IMR-90 (cell line): ENCODE data around the gene IL1RAPL1. TPM values are rescaled to one million over a fixed set of nuclear protein-coding genes. Genes with fewer than 3 reads are reported as not detected.

Experiments
- ATAC-seq: fragments of 200-7000 bp; cut with Tn5 transposase; 2 replicates; pipeline ENCODE4 v1.9.1; 2020; ENCODE audit warnings: low read depth, mild to moderate bottlenecking, moderate library complexity
- BruUV-seq: library from RNA; stranded (reverse); fragments of 400-500 nt; replicated peaks from 2 replicates; lab custom pipeline; 2021; lab: Mats Ljungman, UMichigan
- CTCF ChIA-PET: fragments of 300-600 bp; formaldehyde crosslinking; extraction: SDS; loops from one replicate; lab custom pipeline; 2021; ENCODE audit warnings: antibody characterized with exemption; lab: Yijun Ruan, JAX
- POLR2A ChIA-PET: fragments of 300-600 bp; sonication (Branson Sonifier 250); formaldehyde crosslinking; loops from one replicate; lab custom pipeline; 2022; ENCODE audit warnings: antibody characterized with exemption; ENCODE audit not compliant: unreplicated experiment; lab: Charles Lee
- DNase-seq: peaks from one replicate; pipeline ENCODE4 v3.0.0; 2013
- H2AFZ ChIP-seq: replicated peaks from 2 replicates; pipeline ENCODE3; 2013; ENCODE audit warnings: low read length, mild to moderate bottlenecking; ENCODE audit not compliant: poor library complexity
- H2AK5ac ChIP-seq: 2 replicates; pipeline ENCODE4 v1.6.1; 2013; ENCODE audit warnings: low read depth, low read length, inconsistent platforms
- H2AK9ac ChIP-seq: replicated peaks from 2 replicates; pipeline ENCODE3; 2013; ENCODE audit warnings: mild to moderate bottlenecking, low read depth, low read length, moderate library complexity; ENCODE audit not compliant: poor library complexity
- H2BK120ac ChIP-seq: 2 replicates; pipeline ENCODE4 v1.6.1; 2013; ENCODE audit warnings: low read depth, low read length, inconsistent platforms
- H2BK15ac ChIP-seq: 3 replicates; pipeline ENCODE4 v1.6.1; 2013; ENCODE audit warnings: low read depth, low read length, inconsistent platforms
- H2BK20ac ChIP-seq: 2 replicates; pipeline ENCODE4 v1.6.1; 2013; ENCODE audit warnings: low read depth, mild to moderate bottlenecking, inconsistent platforms, low read length, moderate library complexity
- H2BK5ac ChIP-seq: 2 replicates; pipeline ENCODE4 v1.6.1; 2013; ENCODE audit warnings: mild to moderate bottlenecking, low read depth, low read length, inconsistent platforms; ENCODE audit not compliant: poor library complexity, severe bottlenecking
- H3K14ac ChIP-seq: replicated peaks from 2 replicates; pipeline ENCODE4 v1.6.1; 2013; ENCODE audit warnings: low read depth, low read length, inconsistent platforms
- H3K18ac ChIP-seq: 2 replicates; pipeline ENCODE4 v1.6.1; 2013; ENCODE audit warnings: low read depth, low read length, control low read depth
- H3K23ac ChIP-seq: 2 replicates; pipeline ENCODE4 v1.6.1; 2013; ENCODE audit warnings: low read depth, low read length, inconsistent platforms
- H3K27ac ChIP-seq: 2 replicates; pipeline ENCODE4 v1.5.1; 2013; ENCODE audit warnings: mild to moderate bottlenecking, control low read depth, low read length; ENCODE audit not compliant: insufficient read depth
- H3K27me3 ChIP-seq: 2 replicates; pipeline ENCODE4 v1.6.1; 2013; ENCODE audit warnings: low read length; ENCODE audit not compliant: control insufficient read depth, insufficient read depth
- H3K36me3 ChIP-seq: 2 replicates; pipeline ENCODE4 v1.6.1; 2013; ENCODE audit warnings: low read length, mixed read lengths; ENCODE audit not compliant: control insufficient read depth, insufficient read depth
- H3K4ac ChIP-seq: 2 replicates; pipeline ENCODE4 v1.6.1; 2013; ENCODE audit warnings: low read depth, low read length, inconsistent platforms
- H3K4me1 ChIP-seq: 2 replicates; pipeline ENCODE4 v1.6.1; 2013; ENCODE audit warnings: low read length, mixed read lengths; ENCODE audit not compliant: control insufficient read depth, insufficient read depth
- H3K4me2 ChIP-seq: 2 replicates; pipeline ENCODE4 v1.6.1; 2013; ENCODE audit warnings: low read depth, mild to moderate bottlenecking, control low read depth, low read length, moderate library complexity
- H3K4me3 ChIP-seq: 2 replicates; pipeline ENCODE4 v1.5.1; 2013; ENCODE audit warnings: low read depth, mild to moderate bottlenecking, control low read depth, low read length, moderate library complexity; ENCODE audit not compliant: insufficient read depth
- H3K56ac ChIP-seq: 2 replicates; pipeline ENCODE4 v1.6.1; 2013; ENCODE audit warnings: low read length, inconsistent platforms; ENCODE audit not compliant: insufficient read depth; ENCODE audit errors: extremely low read depth
- H3K79me1 ChIP-seq, 2 experiments: 2 replicates each; pipeline ENCODE4 v1.6.1; 2013; ENCODE audit warnings: low read length in 2 of 2, inconsistent platforms in 1 of 2, low read depth in 1 of 2
- H3K9ac ChIP-seq: 2 replicates; pipeline ENCODE4 v1.6.1; 2013; ENCODE audit warnings: low read depth, low read length, control low read depth
- H3K9me1 ChIP-seq: 2 replicates; pipeline ENCODE4 v1.6.1; 2013; ENCODE audit warnings: low read length, inconsistent platforms; ENCODE audit not compliant: insufficient read depth
- H3K9me3 ChIP-seq: 2 replicates; pipeline ENCODE4 v1.6.1; 2013; ENCODE audit warnings: low read length; ENCODE audit not compliant: control insufficient read depth, insufficient read depth
- H4K20me1 ChIP-seq: 2 replicates; pipeline ENCODE4 v1.6.1; 2013; ENCODE audit warnings: low read length, inconsistent platforms; ENCODE audit not compliant: insufficient read depth
- H4K5ac ChIP-seq: 2 replicates; pipeline ENCODE4 v1.6.1; 2013; ENCODE audit warnings: mild to moderate bottlenecking, low read depth, low read length, control low read depth
- H4K8ac ChIP-seq, 2 experiments: 2 replicates each; pipeline ENCODE4 v1.6.1; 2013; ENCODE audit warnings: low read depth in 2 of 2, low read length in 2 of 2, control low read depth in 1 of 2, inconsistent platforms in 1 of 2
- H4K91ac ChIP-seq: 2 replicates; pipeline ENCODE4 v1.6.1; 2013; ENCODE audit warnings: low read depth, low read length, inconsistent platforms; ENCODE audit not compliant: insufficient read depth
- CEBPB ChIP-seq: IDR thresholded peaks from 2 replicates; pipeline ENCODE4 v1.6.1; 2012; ENCODE audit warnings: low read depth, low read length, improper control_type of control experiment
- WGBS, 2 experiments: methylation state at CpG; one replicate each; pipeline versions ENCODE4 v1.1.5 to v1.1.7; 2013; ENCODE audit warnings: missing lambda C conversion rate in 2 of 2; ENCODE audit not compliant: insufficient read length in 1 of 2; ENCODE audit errors: extremely low coverage in 2 of 2; 5-methylcytosine and 5-hydroxymethylcytosine counted together
- dilution Hi-C: fragments of 300-500 bp; cut with HindIII; formaldehyde crosslinking; loops from one replicate; pipeline ENCODE4 v1.14.3; 2018; ENCODE audit warnings: low sequenced_read_pairs; ENCODE audit not compliant: unreplicated experiment
- in situ Hi-C: fragments of 300-500 bp; cut with MboI; formaldehyde crosslinking; loops from 3 replicates; pipeline ENCODE4 v1.14.3; 2019; ENCODE audit warnings: low sequenced_read_pairs, inconsistent platforms, mixed read lengths
- intact Hi-C: fragments of 100-400 bp; cut with micrococcal nuclease; formaldehyde crosslinking; loops from 2 replicates; pipeline ENCODE4 v1.10.0; 2022
- polyA plus RNA-seq, 3 experiments: library from polyadenylated mRNA; depleted of rRNA; stranded (reverse); fragments of >200 nt; gene quantifications; 2 replicates each; pipeline ENCODE4 v1.2.3, GENCODE V29; 2012; ENCODE audit warnings: low replicate concordance in 1 of 3
- total RNA-seq: library from RNA; depleted of rRNA; stranded (reverse); fragments of >200 nt; gene quantifications from 2 replicates; pipeline ENCODE4 v1.2.3, GENCODE V29; 2012
- TF ChIP-seq, protein P1 (sequence below): fragments of 150-350 bp; IDR thresholded peaks from 2 replicates; pipeline ENCODE4 v1.6.1; 2017; ENCODE audit warnings: mild to moderate bottlenecking, antibody characterized with exemption, low read length, low read depth

The IL1RAPL1 gene
- total and polyA plus RNA-seq, 2 of the 4 experiments (the other 2 are of a cell fraction) = 1.5 to 9.0 TPM

DNA sequence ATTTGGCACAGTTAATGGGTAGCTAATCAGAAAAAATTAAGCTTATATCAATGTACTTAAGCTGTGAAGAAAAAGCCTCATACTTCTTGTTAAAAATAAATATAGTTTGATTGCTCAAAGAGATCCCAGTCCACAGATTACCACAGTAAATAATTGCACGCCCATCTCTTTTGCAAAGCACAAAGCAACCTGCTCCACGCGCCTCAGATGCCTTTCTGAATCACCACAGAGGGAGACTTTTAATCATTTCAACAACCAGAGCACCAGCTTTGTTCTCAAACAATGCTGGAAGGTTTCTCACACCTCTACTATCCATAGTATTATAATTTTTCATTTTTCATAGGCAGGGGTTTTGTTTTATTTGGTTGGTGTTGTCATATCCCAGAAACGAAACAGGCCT, 1289.5 kb downstream of the IL1RAPL1 start:
- Histone ChIP-seq H2AK5ac (no peak overlapping the region), H3K9ac (no peak overlapping the region), H3K79me1 (no peaks in the 10 kb centered on the region), H3K36me3 (no peaks in the 10 kb centered on the region), H2AFZ (no peak overlapping the region), H3K9me3 (no peaks in the 10 kb centered on the region), H3K27ac (no peak overlapping the region), H4K20me1 (no peaks in the 10 kb centered on the region), H4K8ac (no peak overlapping the region), H2BK15ac (no peak overlapping the region), H3K23ac (no peak overlapping the region), H2BK20ac (no peak overlapping the region), H3K4me3 (no peak overlapping the region), H3K4me2 (no peak overlapping the region), H3K18ac (no peak overlapping the region), H3K4me1 (no peaks in the 10 kb centered on the region), H3K4ac (no peak overlapping the region), H3K9me1 (no peaks in the 10 kb centered on the region), H4K91ac (no peak overlapping the region), H3K27me3 (no peaks in the 10 kb centered on the region), H3K56ac (no peak overlapping the region), H4K5ac (no peak overlapping the region), H3K14ac (no peak overlapping the region), H2BK120ac (no peak overlapping the region), H2AK9ac (no peak overlapping the region), H2BK5ac (no peak overlapping the region)
- BruUV-seq = no TSS peak
- intact Hi-C loops (no loop called here), dilution Hi-C loops (no loop called here), in situ Hi-C loops (no loop called here)
- DNase-seq (no peak), ATAC-seq (no peak)
- CTCF ChIA-PET = no interaction called here
- POLR2A ChIA-PET = interaction anchor here (0.5 kb wide), 1 partner anchor 42 kb away, joined by 7 read pairs; no protein-coding TSS in a partner anchor
- no peak for TF ChIP-seq CEBPB
- TF ChIP-seq, protein P1, sequence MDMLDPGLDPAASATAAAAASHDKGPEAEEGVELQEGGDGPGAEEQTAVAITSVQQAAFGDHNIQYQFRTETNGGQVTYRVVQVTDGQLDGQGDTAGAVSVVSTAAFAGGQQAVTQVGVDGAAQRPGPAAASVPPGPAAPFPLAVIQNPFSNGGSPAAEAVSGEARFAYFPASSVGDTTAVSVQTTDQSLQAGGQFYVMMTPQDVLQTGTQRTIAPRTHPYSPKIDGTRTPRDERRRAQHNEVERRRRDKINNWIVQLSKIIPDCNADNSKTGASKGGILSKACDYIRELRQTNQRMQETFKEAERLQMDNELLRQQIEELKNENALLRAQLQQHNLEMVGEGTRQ = no peak
- no CpG with 5 or more reads among the region's 4 CpGs for WGBS, 2 experiments
